Effector CD8-positive, alpha-beta T cell (primary cell): ENCODE data around the gene XBP1.
"Not testable (repeated sequence)": the region's sequence is repeated elsewhere in the genome, so short reads cannot be mapped to it uniquely, and the experiment has no call there.

Experiments used
- DNase-seq: peaks from one replicate; lab custom pipeline; 2025; lab: John Stamatoyannopoulos, UW

The XBP1 gene

GRCh38 chr22:28817919-28818859, 17.8 kb upstream of the XBP1 start:
- DNase-seq: no peak

GRCh38 chr22:28817064-28817463, 16.7 kb upstream of the XBP1 start:
- DNase-seq: no peak

- DNase-seq: no peak
Measured at GRCh38 chr22:28815729-28816128, 15.4 kb upstream of the XBP1 start.

GRCh38 chr22:28815111-28815510, 14.7 kb upstream of the XBP1 start:
- no peak for DNase-seq

GRCh38 chr22:28813772-28814518, 13.6 kb upstream of the XBP1 start:
- no peak for DNase-seq

GRCh38 chr22:28812516-28812915, 12.1 kb upstream of the XBP1 start:
- DNase-seq: no peak

- peak; percentile 7 for DNase-seq
Measured at GRCh38 chr22:28810821-28811491, 10.6 kb upstream of the XBP1 start.

GRCh38 chr22:28808716-28809355, 8.5 kb upstream of the XBP1 start:
- no peak for DNase-seq

- not testable (repeated sequence) for DNase-seq
Measured at GRCh38 chr22:28805426-28805825, 5.1 kb upstream of the XBP1 start.

- no peak for DNase-seq
Measured at GRCh38 chr22:28802595-28803123, 2.3 kb upstream of the XBP1 start.

- no peak for DNase-seq
Measured at GRCh38 chr22:28801845-28802594, 1.7 kb upstream of the XBP1 start.

- DNase-seq: no peak
Measured at GRCh38 chr22:28799606-28800307, 612 bp downstream of the XBP1 start.

- no peak for DNase-seq
Measured at GRCh38 chr22:28798810-28799605, 1.4 kb downstream of the XBP1 start.

GRCh38 chr22:28795932-28796856, 4.2 kb downstream of the XBP1 start:
- DNase-seq: no peak

- no peak for DNase-seq
Measured at GRCh38 chr22:28795071-28795693, 5.2 kb downstream of the XBP1 start.

GRCh38 chr22:28793976-28794584, 6.3 kb downstream of the XBP1 start:
- no peak for DNase-seq
